Panc1 (cell line): ENCODE data around the gene AUNIP.

Experiments
- CTCF ChIP-seq: fragments of 450-650 bp; IDR thresholded peaks from 2 replicates; pipeline ENCODE4 v1.5.1; 2017; ENCODE audit warnings: mild to moderate bottlenecking
- POLR2AphosphoS5 ChIP-seq: IDR thresholded peaks from 2 replicates; pipeline ENCODE4 v1.6.1; 2012; ENCODE audit warnings: mild to moderate bottlenecking, low read depth, low read length, moderate library complexity
- REST ChIP-seq, 2 experiments: IDR thresholded peaks; 2 replicates each; pipeline ENCODE4 v1.6.1; 2011 to 2012; ENCODE audit warnings: low read depth in 2 of 2, control low read depth in 1 of 2, low read length in 1 of 2, mild to moderate bottlenecking in 1 of 2, moderate library complexity in 1 of 2; ENCODE audit not compliant: insufficient read depth in 1 of 2
- SIN3A ChIP-seq: IDR thresholded peaks from 2 replicates; pipeline ENCODE4 v1.6.1; 2012; ENCODE audit warnings: low read depth, mild to moderate bottlenecking, low read length, moderate library complexity, borderline replicate concordance; ENCODE audit not compliant: insufficient read depth
- TCF7L2 ChIP-seq: IDR thresholded peaks from 2 replicates; pipeline ENCODE4 v1.6.1; 2011; ENCODE audit warnings: mild to moderate bottlenecking, low read depth, low read length, inconsistent platforms

GRCh38 chr1:25899792-25900191, 40.5 kb upstream of the AUNIP start:
- TF ChIP-seq CTCF: no peak
- TF ChIP-seq TCF7L2: no peak
- no peak for TF ChIP-seq REST (IDR thresholded peaks at IDR 0.05; ENCODE audit: insufficient read depth in 1 of 2, low read depth in 2 of 2, low read length in 1 of 2)
- TF ChIP-seq POLR2AphosphoS5: no peak
- TF ChIP-seq SIN3A: no peak
